DMS 273 treated with DMSO at 0.1 percent for 48 hours (cell line): ENCODE data around the gene CPA1.
"Not testable (repeated sequence)": the region's sequence is repeated elsewhere in the genome, so short reads cannot be mapped to it uniquely, and the experiment has no call there.

ENCODE experiments used
- DNase-seq: peaks from one replicate; lab custom pipeline; 2025; lab: John Stamatoyannopoulos, UW

CPA1 gene

GRCh38 chr7:130372402-130373165, 7.7 kb upstream of the CPA1 start:
- DNase-seq: no peak

GRCh38 chr7:130374507-130374906, 5.8 kb upstream of the CPA1 start:
- DNase-seq: no peak

- DNase-seq: not testable (repeated sequence)
These were observed 3.8 kb upstream of the CPA1 start for GRCh38 chr7:130376461-130376860.

GRCh38 chr7:130377178-130377577, 3.1 kb upstream of the CPA1 start:
- no peak for DNase-seq

GRCh38 chr7:130379019-130379418, 1.3 kb upstream of the CPA1 start:
- DNase-seq: no peak

- no peak for DNase-seq
These were observed 768 bp upstream of the CPA1 start for GRCh38 chr7:130379532-130379920.

GRCh38 chr7:130380861-130381455, 664 bp downstream of the CPA1 start:
- DNase-seq: no peak

GRCh38 chr7:130381468-130382312, 1.4 kb downstream of the CPA1 start:
- no peak for DNase-seq

GRCh38 chr7:130383187-130383980, 3.1 kb downstream of the CPA1 start:
- no peak for DNase-seq

GRCh38 chr7:130384371-130384801, 4.1 kb downstream of the CPA1 start:
- no peak for DNase-seq

- no peak for DNase-seq
These were observed 4.7 kb downstream of the CPA1 start for GRCh38 chr7:130384841-130385599.

GRCh38 chr7:130385600-130386066, 5.3 kb downstream of the CPA1 start:
- no peak for DNase-seq

- DNase-seq: no peak
These were observed 6.6 kb downstream of the CPA1 start for GRCh38 chr7:130386876-130387275.

GRCh38 chr7:130387306-130387627, 7.0 kb downstream of the CPA1 start:
- no peak for DNase-seq

- DNase-seq: no peak
These were observed 7.5 kb downstream of the CPA1 start for GRCh38 chr7:130387628-130388403.

- no peak for DNase-seq
These were observed 8.4 kb downstream of the CPA1 start for GRCh38 chr7:130388671-130389070.

- DNase-seq: no peak
These were observed 10.2 kb downstream of the CPA1 start for GRCh38 chr7:130390486-130390885.

- no peak for DNase-seq
These were observed 12.8 kb downstream of the CPA1 start for GRCh38 chr7:130393101-130393561.

- no peak for DNase-seq
These were observed 13.6 kb downstream of the CPA1 start for GRCh38 chr7:130393841-130394411.
